IgD-negative memory B cell (primary cell): Measurements from ENCODE around the gene SOX1. TPM values are rescaled to one million over a fixed set of nuclear protein-coding genes. Genes with fewer than 3 reads are reported as not detected.
A peak's percentile ranks its signal among the peaks of the same experiment; 100 is the strongest.

Experiments
- H3K27ac Mint-ChIP-seq, 3 donors: one replicate each; pipeline ENCODE4 v1.8.0; 2020 to 2022; ENCODE audit warnings: mild to moderate bottlenecking in 3 of 3, mixed read lengths in 3 of 3, moderate library complexity in 1 of 3
- H3K27me3 Mint-ChIP-seq: one replicate; pipeline ENCODE4 v1.8.0; 2021; ENCODE audit warnings: mixed read lengths
- H3K36me3 Mint-ChIP-seq: one replicate; pipeline ENCODE4 v1.8.0; 2020; ENCODE audit warnings: mild to moderate bottlenecking, mixed read lengths
- H3K4me1 Mint-ChIP-seq, 3 donors: one replicate each; pipeline ENCODE4 v1.8.0; 2020 to 2022; ENCODE audit warnings: mixed read lengths in 3 of 3, mild to moderate bottlenecking in 1 of 3
- H3K4me3 Mint-ChIP-seq, 4 donors: one replicate each; pipeline ENCODE4 v1.8.0; 2020 to 2022; ENCODE audit warnings: mild to moderate bottlenecking in 4 of 4, mixed read lengths in 4 of 4, moderate library complexity in 3 of 4
- H3K9me3 Mint-ChIP-seq, 3 donors: one replicate each; pipeline ENCODE4 v1.8.0; 2020 to 2021; ENCODE audit warnings: mixed read lengths in 3 of 3, mild to moderate bottlenecking in 1 of 3
- polyA plus RNA-seq: library from polyadenylated mRNA; unstranded; fragments of 300-500 nt; fragmentation: Illumina TruSeq; gene quantifications from one replicate; pipeline ENCODE4 v1.2.3, GENCODE V29; 2021

SOX1 gene
- polyA plus RNA-seq, 1 donor from 2014 or later: not detected

DNA sequence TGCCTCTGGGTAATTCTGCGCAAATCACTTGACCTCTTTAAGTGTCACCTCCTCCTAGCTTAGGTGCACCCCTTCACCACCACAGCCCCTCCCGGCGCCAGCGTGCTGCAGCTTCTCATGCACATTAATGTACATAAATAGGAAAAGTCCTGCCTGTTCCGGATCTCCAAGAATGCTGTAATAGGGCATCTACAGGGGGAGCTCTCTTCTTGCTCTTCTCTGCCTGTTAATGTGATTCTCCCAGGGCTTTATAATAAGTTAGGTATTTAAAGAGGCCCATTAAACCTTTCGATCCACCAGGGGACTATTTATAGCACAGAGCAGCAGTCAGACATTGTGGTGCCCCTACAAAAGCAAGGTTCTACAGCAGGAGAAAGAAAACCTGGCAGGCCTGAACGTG, 35.3 kb downstream of the SOX1 start:
- H3K36me3 Mint-ChIP-seq: no peaks in the 10 kb centered on the region
- H3K27ac Mint-ChIP-seq: no peak overlapping the region
- peaks cover 46% of the 10 kb centered on the region for H3K27me3 Mint-ChIP-seq
- H3K4me3 Mint-ChIP-seq: no peak overlapping the region
- H3K9me3 Mint-ChIP-seq: no peaks in the 10 kb centered on the region
- H3K4me1 Mint-ChIP-seq: peaks cover 0 to 2% (median 0%) of the 10 kb centered on the region in 3 donors

- H3K4me3 Mint-ChIP-seq: no peak overlapping the region
- H3K27me3 Mint-ChIP-seq: peaks cover 45% of the 10 kb centered on the region
- no peaks in the 10 kb centered on the region for H3K36me3 Mint-ChIP-seq
- H3K27ac Mint-ChIP-seq: no peak overlapping the region
- peaks cover 0 to 2% (median 0%) of the 10 kb centered on the region in 3 donors for H3K4me1 Mint-ChIP-seq
- H3K9me3 Mint-ChIP-seq: no peaks in the 10 kb centered on the region
Observed at GRCh38 chr13:112103260-112103838, 36.4 kb downstream of the SOX1 start.

- peaks cover 0 to 2% (median 1%) of the 10 kb centered on the region in 3 donors for H3K9me3 Mint-ChIP-seq
- peaks cover 52% of the 10 kb centered on the region for H3K27me3 Mint-ChIP-seq
- no peak overlapping the region for H3K4me3 Mint-ChIP-seq
- no peaks in the 10 kb centered on the region for H3K36me3 Mint-ChIP-seq
- peaks cover 0 to 2% (median 0%) of the 10 kb centered on the region in 3 donors for H3K4me1 Mint-ChIP-seq
- no peak overlapping the region for H3K27ac Mint-ChIP-seq
Observed at GRCh38 chr13:112103961-112104880, 37.3 kb downstream of the SOX1 start.

DNA sequence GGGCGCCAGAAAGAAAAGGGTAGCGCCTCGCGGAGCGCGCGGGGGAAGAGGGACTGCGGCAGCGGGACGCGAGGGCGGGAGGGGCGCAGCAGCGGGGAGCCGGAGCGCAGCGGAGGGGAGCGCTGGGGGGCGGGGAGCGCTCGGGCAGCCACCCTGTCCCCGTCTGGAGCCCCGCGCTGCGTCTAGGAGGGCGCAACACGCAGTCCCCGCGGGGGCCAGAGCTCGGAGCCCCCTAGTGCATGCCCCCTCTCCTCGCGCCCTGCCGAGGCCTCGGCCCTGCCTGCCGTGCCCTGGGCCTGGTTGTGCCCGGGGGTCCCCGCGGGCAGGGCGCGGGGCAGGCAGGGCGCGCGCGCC, 37.9 kb downstream of the SOX1 start:
- Mint-ChIP-seq H3K27me3 (peaks cover 54% of the 10 kb centered on the region), H3K9me3 (peaks cover 0 to 2% (median 1%) of the 10 kb centered on the region in 3 donors), H3K27ac (no peak overlapping the region), H3K36me3 (no peaks in the 10 kb centered on the region), H3K4me3 (no peak overlapping the region), H3K4me1 (peaks cover 0 to 2% (median 0%) of the 10 kb centered on the region in 3 donors)

DNA sequence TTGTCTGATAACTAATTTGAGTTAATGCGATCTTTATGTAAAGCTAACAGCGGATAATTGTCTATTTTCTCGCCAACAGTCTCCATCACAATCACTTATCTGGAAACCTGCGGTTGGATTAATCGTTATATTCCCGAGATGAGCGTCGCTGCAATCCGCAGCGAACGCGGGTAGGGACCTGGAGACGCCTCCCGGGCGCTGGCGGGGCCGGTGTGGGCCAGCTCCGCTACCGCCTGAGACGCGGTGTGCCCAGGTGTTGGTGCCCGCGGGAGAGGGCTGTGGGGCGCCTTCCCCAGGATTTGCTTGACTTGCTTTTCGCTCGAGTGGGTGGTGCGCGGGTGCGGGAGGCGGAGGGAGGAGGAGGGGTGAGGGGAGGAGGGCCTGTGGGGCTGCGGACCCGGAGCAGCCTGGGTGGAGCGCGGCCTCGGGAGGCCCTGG, 38.3 kb downstream of the SOX1 start:
- peaks cover 0 to 2% (median 1%) of the 10 kb centered on the region in 3 donors for H3K9me3 Mint-ChIP-seq
- H3K27ac Mint-ChIP-seq: no peak overlapping the region
- H3K27me3 Mint-ChIP-seq: peaks cover 54% of the 10 kb centered on the region
- no peak overlapping the region for H3K4me3 Mint-ChIP-seq
- no peaks in the 10 kb centered on the region for H3K36me3 Mint-ChIP-seq
- H3K4me1 Mint-ChIP-seq: peaks cover 0 to 2% (median 0%) of the 10 kb centered on the region in 3 donors

DNA sequence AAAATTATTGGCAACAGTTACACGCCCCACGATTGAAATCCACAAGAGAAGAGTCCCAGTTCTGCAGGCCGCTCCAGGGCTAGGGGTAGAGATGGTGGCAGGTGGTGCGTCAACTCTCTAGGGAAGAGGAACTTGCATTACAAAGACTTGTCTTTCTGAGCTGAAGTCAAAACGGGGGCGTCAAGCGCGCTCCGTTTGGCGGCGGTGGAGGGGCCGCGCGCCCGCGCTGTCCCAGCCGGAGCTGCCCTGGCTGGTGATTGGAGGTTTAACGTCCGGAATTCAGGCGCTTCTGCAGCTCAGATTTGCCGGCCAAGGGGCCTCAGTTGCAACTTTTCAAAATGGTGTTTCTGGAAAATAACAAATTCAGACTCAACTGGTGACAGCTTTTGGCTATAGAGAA, 38.9 kb downstream of the SOX1 start:
- Mint-ChIP-seq H3K27me3 (peaks cover 54% of the 10 kb centered on the region), H3K36me3 (no peaks in the 10 kb centered on the region), H3K27ac (peak overlapping the region in 1 of 3 donors; percentile 39), H3K9me3 (peaks cover 0 to 2% (median 1%) of the 10 kb centered on the region in 3 donors), H3K4me1 (peaks cover 0 to 2% (median 0%) of the 10 kb centered on the region in 3 donors), H3K4me3 (no peak overlapping the region)

GRCh38 chr13:112106478-112107141, 39.7 kb downstream of the SOX1 start:
- peaks cover 0 to 2% (median 1%) of the 10 kb centered on the region in 3 donors for H3K9me3 Mint-ChIP-seq
- no peak overlapping the region for H3K27ac Mint-ChIP-seq
- peaks cover 0 to 2% (median 0%) of the 10 kb centered on the region in 3 donors for H3K4me1 Mint-ChIP-seq
- no peak overlapping the region for H3K4me3 Mint-ChIP-seq
- H3K27me3 Mint-ChIP-seq: peaks cover 50% of the 10 kb centered on the region
- no peaks in the 10 kb centered on the region for H3K36me3 Mint-ChIP-seq

DNA sequence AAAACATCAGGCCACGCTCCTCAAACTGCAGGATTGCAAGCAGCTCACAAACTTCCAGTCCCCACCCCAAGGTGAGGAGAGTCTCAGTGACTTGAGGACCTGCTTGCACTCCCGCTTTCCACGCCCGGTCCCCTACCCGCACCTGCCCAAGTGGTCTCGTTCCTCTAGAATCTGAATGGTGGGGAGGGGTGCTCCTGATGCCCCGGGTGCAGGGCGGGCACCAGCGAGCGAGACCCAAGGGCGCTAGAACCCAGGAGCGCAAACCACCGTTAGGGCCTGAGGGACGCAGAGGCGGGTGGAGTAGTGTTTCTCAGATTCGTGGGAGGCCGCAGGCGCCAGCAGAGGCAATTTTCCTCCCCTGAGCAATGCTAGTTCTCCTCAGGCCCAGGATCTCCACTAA, 40.3 kb downstream of the SOX1 start:
- H3K27me3 Mint-ChIP-seq: peaks cover 44% of the 10 kb centered on the region
- H3K36me3 Mint-ChIP-seq: no peaks in the 10 kb centered on the region
- peaks cover 0 to 2% (median 0%) of the 10 kb centered on the region in 3 donors for H3K4me1 Mint-ChIP-seq
- peak overlapping the region in 1 of 4 donors; percentile 17 for H3K4me3 Mint-ChIP-seq
- peaks cover 0 to 2% (median 1%) of the 10 kb centered on the region in 3 donors for H3K9me3 Mint-ChIP-seq
- no peak overlapping the region for H3K27ac Mint-ChIP-seq

DNA sequence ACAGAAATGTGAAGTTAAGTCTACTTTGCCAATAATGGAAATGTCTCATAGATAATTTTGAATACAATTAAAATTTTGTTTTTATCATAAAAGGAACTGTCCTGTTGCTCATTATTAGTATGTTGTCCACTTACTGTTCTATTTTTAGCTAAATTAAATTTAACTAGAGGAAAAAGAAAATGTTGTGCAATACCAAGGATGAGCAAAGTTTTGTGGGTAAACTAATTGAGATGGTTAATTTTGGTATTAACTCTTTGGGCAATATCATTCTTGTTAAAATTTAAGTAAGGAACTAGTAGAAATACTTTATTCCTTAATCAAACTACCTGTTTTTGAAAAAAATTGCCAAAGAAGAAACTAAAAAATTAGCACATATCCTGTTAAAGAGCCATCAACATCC, 43.5 kb downstream of the SOX1 start:
- Mint-ChIP-seq H3K27me3 (peaks cover 32% of the 10 kb centered on the region), H3K27ac (no peak overlapping the region), H3K36me3 (peaks cover 2% of the 10 kb centered on the region), H3K4me3 (no peak overlapping the region), H3K4me1 (peaks cover 0 to 2% (median 0%) of the 10 kb centered on the region in 3 donors), H3K9me3 (peaks cover 0 to 2% (median 1%) of the 10 kb centered on the region in 3 donors)

GRCh38 chr13:112111239-112111857, 44.4 kb downstream of the SOX1 start:
- Mint-ChIP-seq H3K9me3 (peaks cover 0 to 2% (median 1%) of the 10 kb centered on the region in 3 donors), H3K36me3 (peaks cover 2% of the 10 kb centered on the region), H3K27ac (no peak overlapping the region), H3K4me1 (peaks cover 0 to 1% (median 0%) of the 10 kb centered on the region in 3 donors), H3K4me3 (no peak overlapping the region), H3K27me3 (peaks cover 27% of the 10 kb centered on the region)

DNA sequence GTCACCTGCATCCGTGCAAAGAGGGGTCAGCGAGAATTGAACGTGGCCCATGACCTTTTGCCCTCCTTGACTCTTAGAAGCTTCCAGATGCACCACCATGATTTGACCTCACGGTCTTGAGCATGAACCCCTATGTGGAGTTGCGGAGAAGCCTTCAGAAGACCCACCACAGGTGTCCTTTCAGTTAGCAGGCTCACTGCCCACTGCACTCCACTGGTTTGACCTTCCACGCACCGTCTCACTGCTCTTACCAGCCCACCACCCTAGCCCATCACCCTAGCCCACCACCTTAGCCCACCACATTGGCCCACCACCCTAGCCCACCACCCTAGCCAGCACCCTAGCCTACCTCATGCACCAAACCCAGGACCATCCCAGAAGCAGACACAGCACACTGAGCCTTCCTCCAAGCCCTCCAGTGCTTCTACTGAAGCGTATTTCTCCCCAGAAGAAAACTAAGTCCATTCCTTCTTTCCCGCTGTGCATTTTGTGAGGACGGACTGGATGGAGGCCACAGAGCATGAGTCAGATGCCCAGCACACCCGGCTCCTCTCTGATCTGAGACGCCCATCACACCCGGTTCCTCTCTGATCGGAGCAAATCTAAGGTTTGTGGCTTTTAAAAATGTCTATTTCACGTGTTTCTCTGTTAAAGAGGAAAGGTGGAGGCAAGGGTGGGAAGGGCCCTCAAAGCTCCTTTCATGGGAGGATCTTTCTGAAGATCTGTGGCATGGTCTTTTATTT, 45.8 kb downstream of the SOX1 start:
- Mint-ChIP-seq H3K4me3 (no peak overlapping the region), H3K4me1 (no peaks in the 10 kb centered on the region), H3K27me3 (peaks cover 15% of the 10 kb centered on the region)

DNA sequence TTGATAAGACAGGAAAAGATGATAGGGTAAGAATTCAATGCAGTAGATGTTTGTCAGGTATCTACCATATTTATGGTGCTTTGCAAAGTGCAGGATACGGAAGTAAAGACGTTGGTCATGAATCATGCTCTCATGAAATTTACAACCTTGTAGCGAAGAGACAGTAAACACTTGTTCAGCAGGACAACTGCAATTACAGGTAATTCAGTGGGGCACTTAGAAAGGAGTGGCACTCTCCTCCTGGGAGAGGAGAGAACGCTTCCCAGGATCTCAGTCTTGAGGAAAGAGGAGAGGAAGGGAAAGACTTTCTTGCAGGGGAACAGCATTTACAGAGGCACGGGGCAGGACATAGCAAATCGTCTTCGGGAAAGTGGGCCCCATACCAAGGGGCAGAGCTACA, 46.4 kb downstream of the SOX1 start:
- H3K9me3 Mint-ChIP-seq: peaks cover 0 to 2% (median 1%) of the 10 kb centered on the region in 3 donors
- H3K36me3 Mint-ChIP-seq: peaks cover 2% of the 10 kb centered on the region
- H3K4me3 Mint-ChIP-seq: no peak overlapping the region
- no peaks in the 10 kb centered on the region for H3K4me1 Mint-ChIP-seq
- H3K27ac Mint-ChIP-seq: no peak overlapping the region
- peaks cover 14% of the 10 kb centered on the region for H3K27me3 Mint-ChIP-seq

More for the DNA sequence above, 45.8 kb downstream of the SOX1 start:
- Mint-ChIP-seq H3K36me3 (peaks cover 2% of the 10 kb centered on the region), H3K9me3 (peaks cover 0 to 2% (median 1%) of the 10 kb centered on the region in 3 donors), H3K27ac (no peak overlapping the region)

DNA sequence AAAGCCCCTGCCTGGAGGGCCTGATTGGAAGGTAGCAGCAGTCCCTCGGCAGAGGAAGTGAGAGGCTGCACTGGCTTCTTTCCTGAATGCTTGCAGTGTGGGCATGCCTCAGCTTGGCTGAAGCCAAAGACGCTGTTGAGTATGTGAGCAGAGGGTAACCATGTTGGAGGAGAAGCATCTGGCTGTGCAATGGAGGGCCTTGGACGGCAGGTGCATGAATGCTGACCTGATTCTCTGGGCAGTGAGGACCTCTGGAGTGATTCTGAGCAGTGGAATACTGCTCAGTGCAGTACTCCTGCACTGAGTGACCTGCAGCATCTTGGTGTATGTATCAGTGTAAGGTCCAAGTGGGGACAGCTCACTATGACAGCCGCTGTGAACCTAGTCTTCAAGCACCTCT, 46.9 kb downstream of the SOX1 start:
- peaks cover 9% of the 10 kb centered on the region for H3K27me3 Mint-ChIP-seq
- no peaks in the 10 kb centered on the region for H3K9me3 Mint-ChIP-seq
- no peak overlapping the region for H3K27ac Mint-ChIP-seq
- peaks cover 2% of the 10 kb centered on the region for H3K36me3 Mint-ChIP-seq
- no peak overlapping the region for H3K4me3 Mint-ChIP-seq
- no peaks in the 10 kb centered on the region for H3K4me1 Mint-ChIP-seq

DNA sequence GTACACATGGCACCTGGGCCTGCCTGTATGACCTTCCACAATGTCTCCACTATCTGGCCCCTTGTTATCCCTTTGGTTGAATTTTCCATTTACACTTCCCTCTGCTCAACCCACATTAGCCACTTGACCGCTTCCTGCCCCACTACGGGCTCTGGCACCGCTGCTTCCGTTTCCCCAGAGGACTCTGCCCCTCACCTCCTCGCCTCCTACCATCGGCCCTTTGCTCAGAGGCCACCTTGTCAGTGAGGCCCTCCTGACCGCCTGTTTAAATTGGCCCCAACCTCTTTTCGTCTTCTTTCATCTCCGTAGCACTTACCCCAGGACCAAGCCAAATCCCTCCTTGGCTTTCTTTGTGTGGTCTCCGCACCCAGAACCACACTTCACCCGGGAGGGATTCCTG, 47.4 kb downstream of the SOX1 start:
- H3K4me3 Mint-ChIP-seq: no peak overlapping the region
- H3K27me3 Mint-ChIP-seq: peaks cover 5% of the 10 kb centered on the region
- H3K27ac Mint-ChIP-seq: no peak overlapping the region

More for the DNA sequence above, 47.4 kb downstream of the SOX1 start:
- Mint-ChIP-seq H3K9me3 (no peaks in the 10 kb centered on the region), H3K4me1 (no peaks in the 10 kb centered on the region), H3K36me3 (peaks cover 2% of the 10 kb centered on the region)
